Astrocyte (in vitro differentiated cells and primary cell): ENCODE measurements around the gene STUB1. TPM values are rescaled to one million over a fixed set of nuclear protein-coding genes. Genes with fewer than 3 reads are reported as not detected.
A peak's percentile ranks its signal among the peaks of the same experiment; 100 is the strongest.

ENCODE experiments used
- DNase-seq: peaks from one replicate; pipeline ENCODE4 v3.0.0-alpha.2; 2010; ENCODE audit warnings: low read depth
- FAIRE-seq: peaks from 2 replicates; lab custom pipeline; 2011; peaks lifted over from hg19 to GRCh38; lab: Jason Lieb, UNC
- H2AFZ ChIP-seq: 2 replicates; pipeline ENCODE4 v1.6.0; 2012; ENCODE audit warnings: low read depth, low read length, inconsistent platforms
- H3K27ac ChIP-seq: 2 replicates; pipeline ENCODE4 v1.5.1; 2011; ENCODE audit warnings: low read depth, low read length, inconsistent platforms
- H3K27me3 ChIP-seq: 2 replicates; pipeline ENCODE4 v1.6.0; 2011; ENCODE audit warnings: low read length, inconsistent platforms; ENCODE audit not compliant: insufficient read depth
- H3K36me3 ChIP-seq: 2 replicates; pipeline ENCODE4 v1.5.1; 2011; ENCODE audit warnings: low read length, inconsistent platforms; ENCODE audit not compliant: insufficient read depth
- H3K4me1 ChIP-seq: 2 replicates; pipeline ENCODE4 v1.5.1; 2011; ENCODE audit warnings: low read length, inconsistent platforms; ENCODE audit not compliant: insufficient read depth
- H3K4me2 ChIP-seq: 2 replicates; pipeline ENCODE4 v1.6.0; 2012; ENCODE audit warnings: low read length, inconsistent platforms
- H3K4me3 ChIP-seq: 2 replicates; pipeline ENCODE4 v1.5.1; 2011; ENCODE audit warnings: low read depth, mild to moderate bottlenecking, low read length, inconsistent platforms; ENCODE audit not compliant: insufficient read depth
- H3K79me2 ChIP-seq: 2 replicates; pipeline ENCODE4 v1.6.0; 2012; ENCODE audit warnings: mild to moderate bottlenecking, low read length, inconsistent platforms; ENCODE audit not compliant: insufficient read depth
- H3K9ac ChIP-seq: 2 replicates; pipeline ENCODE4 v1.6.0; 2012; ENCODE audit warnings: mild to moderate bottlenecking, low read length, inconsistent platforms
- H3K9me3 ChIP-seq: 2 replicates; pipeline ENCODE4 v1.5.1; 2012; ENCODE audit warnings: low read depth, mild to moderate bottlenecking, low read length, inconsistent platforms; ENCODE audit not compliant: insufficient read depth
- H4K20me1 ChIP-seq: 2 replicates; pipeline ENCODE4 v1.6.0; 2012; ENCODE audit warnings: low read length, inconsistent platforms; ENCODE audit not compliant: insufficient read depth
- H3K27ac Mint-ChIP-seq: one replicate; pipeline ENCODE4 v1.8.0; 2021; ENCODE audit warnings: mild to moderate bottlenecking, mixed read lengths; ENCODE audit not compliant: unreplicated experiment
- H3K27me3 Mint-ChIP-seq: one replicate; pipeline ENCODE4 v1.8.0; 2021; ENCODE audit warnings: low read depth, mixed read lengths; ENCODE audit not compliant: unreplicated experiment
- H3K36me3 Mint-ChIP-seq: one replicate; pipeline ENCODE4 v1.8.0; 2021; ENCODE audit warnings: low read depth, mixed read lengths; ENCODE audit not compliant: unreplicated experiment
- H3K4me1 Mint-ChIP-seq: one replicate; pipeline ENCODE4 v1.8.0; 2021; ENCODE audit warnings: low read depth, mixed read lengths; ENCODE audit not compliant: unreplicated experiment
- H3K4me3 Mint-ChIP-seq: one replicate; pipeline ENCODE4 v1.8.0; 2021; ENCODE audit warnings: mild to moderate bottlenecking, moderate library complexity, mixed read lengths; ENCODE audit not compliant: unreplicated experiment
- H3K9me3 Mint-ChIP-seq: one replicate; pipeline ENCODE4 v1.8.0; 2021; ENCODE audit warnings: mild to moderate bottlenecking, mixed read lengths; ENCODE audit not compliant: unreplicated experiment
- CTCF ChIP-seq: IDR thresholded peaks from 2 replicates; pipeline ENCODE4 v1.5.1; 2011; ENCODE audit warnings: low read depth, mild to moderate bottlenecking, inconsistent platforms, low read length, moderate library complexity; ENCODE audit not compliant: insufficient read depth
- EZH2 ChIP-seq: IDR thresholded peaks from 2 replicates; pipeline ENCODE4 v1.6.1; 2012; ENCODE audit warnings: mild to moderate bottlenecking, low read length, inconsistent platforms; ENCODE audit not compliant: insufficient read depth
- total RNA-seq: library from RNA; stranded (reverse); gene quantifications from 2 replicates; pipeline ENCODE4 v1.2.1, GENCODE V29; 2021

The STUB1 gene
- total RNA-seq, 1 donor from 2014 or later: 140 TPM

- Histone ChIP-seq H3K4me2 (no peak overlapping the region), H3K9ac (no peak overlapping the region), H3K27me3 (peaks cover 36% of the 10 kb centered on the region), H4K20me1 (peaks cover 21% of the 10 kb centered on the region), H3K9me3 (no peaks in the 10 kb centered on the region), H3K27ac (no peak overlapping the region), H3K36me3 (no peaks in the 10 kb centered on the region), H3K79me2 (no peaks in the 10 kb centered on the region), H3K4me1 (no peaks in the 10 kb centered on the region), H3K4me3 (no peak overlapping the region), H2AFZ (no peak overlapping the region)
- Mint-ChIP-seq H3K27ac (no peak overlapping the region), H3K9me3 (peaks cover 2% of the 10 kb centered on the region), H3K27me3 (peaks cover 53% of the 10 kb centered on the region), H3K36me3 (no peaks in the 10 kb centered on the region), H3K4me1 (no peaks in the 10 kb centered on the region), H3K4me3 (no peak overlapping the region)
- FAIRE-seq (no peak), DNase-seq (no peak)
- no peak for TF ChIP-seq CTCF
- no peak for TF ChIP-seq EZH2
Observed at GRCh38 chr16:698911-699671, 18.9 kb downstream of the STUB1 start.

- Mint-ChIP-seq H3K4me3 (no peak overlapping the region), H3K27ac (no peak overlapping the region), H3K9me3 (peaks cover 2% of the 10 kb centered on the region), H3K27me3 (peaks cover 45% of the 10 kb centered on the region), H3K4me1 (no peaks in the 10 kb centered on the region), H3K36me3 (no peaks in the 10 kb centered on the region)
- H3K9me3 ChIP-seq: no peaks in the 10 kb centered on the region
- FAIRE-seq (no peak), DNase-seq (no peak)
- TF ChIP-seq CTCF (no peak), EZH2 (peak; percentile 50)
- no peak overlapping the region for H3K4me3 ChIP-seq
- no peak overlapping the region for H2AFZ ChIP-seq
- H3K4me1 ChIP-seq: peaks cover 2% of the 10 kb centered on the region
- peak overlapping the region; percentile 39 for H3K4me2 ChIP-seq
- no peaks in the 10 kb centered on the region for H3K36me3 ChIP-seq
- peaks cover 30% of the 10 kb centered on the region for H3K27me3 ChIP-seq
- H3K9ac ChIP-seq: no peak overlapping the region
- H4K20me1 ChIP-seq: peaks cover 28% of the 10 kb centered on the region
- H3K79me2 ChIP-seq: no peaks in the 10 kb centered on the region
- no peak overlapping the region for H3K27ac ChIP-seq
Observed at GRCh38 chr16:700684-701584, 20.7 kb downstream of the STUB1 start.
